GM04503 (cell line): ENCODE measurements around the gene PSG11.
"Not testable (repeated sequence)": the region's sequence is repeated elsewhere in the genome, so short reads cannot be mapped to it uniquely, and the experiment has no call there.

Source experiments
- DNase-seq: peaks from one replicate; pipeline ENCODE4 v3.0.0-alpha.2; 2012; ENCODE audit warnings: low read depth

Gene PSG11

DNA sequence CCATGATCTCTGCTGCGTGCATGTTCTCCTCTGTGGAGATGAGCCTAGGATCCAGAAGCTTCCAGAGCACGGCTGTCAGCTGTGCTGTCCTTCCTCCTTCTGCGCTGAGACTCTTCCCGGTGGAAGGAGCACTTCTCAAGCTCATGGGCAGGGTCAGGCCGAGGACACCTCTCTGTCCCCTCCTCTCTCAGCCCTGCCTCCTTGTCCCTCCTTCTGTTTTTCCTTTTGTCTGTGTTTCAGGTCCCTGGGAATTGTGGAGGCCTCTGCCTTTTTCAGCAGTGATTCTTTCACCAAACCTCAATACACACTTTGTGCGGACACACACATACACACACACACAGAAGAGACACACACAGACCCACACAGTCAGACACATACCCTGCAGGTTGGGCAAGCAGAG lies at the start of gene PSG11:
PSG11 (minus strand) TSS at position 101 of the 400 bp plus-strand sequence; CDS start at position 4, 97 bp downstream.
- not testable (repeated sequence) for DNase-seq

GRCh38 chr19:43062418-43062817 lies 36.1 kb upstream of the PSG11 start:
- not testable (repeated sequence) for DNase-seq

GRCh38 chr19:43061326-43061725 lies 35.1 kb upstream of the PSG11 start:
- not testable (repeated sequence) for DNase-seq

DNA sequence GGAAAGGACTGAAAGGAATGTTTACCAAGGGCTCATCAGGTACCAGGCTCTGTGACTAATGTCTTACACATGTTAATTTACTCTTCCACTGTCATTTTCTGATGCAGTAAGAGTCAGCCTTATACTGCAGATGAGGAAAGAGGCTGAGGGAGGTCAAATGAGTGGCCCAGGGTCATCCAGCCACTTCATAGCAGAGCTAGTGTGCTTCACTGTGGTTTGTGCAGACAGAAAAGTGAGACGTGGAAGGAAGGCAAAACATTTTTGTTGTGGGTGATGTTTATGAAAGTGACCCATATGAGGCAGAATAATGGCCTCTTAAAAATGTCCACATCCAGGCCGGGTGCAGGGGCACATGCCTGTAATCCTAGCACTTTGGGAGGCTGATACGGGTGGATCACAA lies 34.0 kb upstream of the PSG11 start:
- peak; percentile 66 for DNase-seq

DNA sequence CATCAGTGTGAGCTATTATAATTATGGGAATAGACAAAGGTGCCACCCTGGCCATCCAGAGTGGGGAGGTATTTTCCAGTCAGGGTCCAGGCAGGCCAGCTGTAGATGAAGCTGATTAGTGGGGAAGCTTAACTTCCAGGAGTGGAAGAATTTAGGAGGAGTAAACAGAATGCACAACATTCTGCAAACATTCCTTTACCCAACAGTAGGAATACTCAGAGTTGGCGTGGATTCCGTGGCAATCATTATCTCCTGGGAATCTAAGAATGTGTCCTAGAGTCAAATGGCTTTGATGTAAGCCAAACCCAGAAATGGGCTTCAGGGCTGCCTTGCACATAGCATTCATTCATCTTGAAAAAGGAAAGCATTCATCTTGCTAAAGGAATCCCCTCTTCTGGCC lies 33.2 kb upstream of the PSG11 start:
- not testable (repeated sequence) for DNase-seq

- not testable (repeated sequence) for DNase-seq
These were observed 32.2 kb upstream of the PSG11 start for GRCh38 chr19:43058440-43058839.

DNA sequence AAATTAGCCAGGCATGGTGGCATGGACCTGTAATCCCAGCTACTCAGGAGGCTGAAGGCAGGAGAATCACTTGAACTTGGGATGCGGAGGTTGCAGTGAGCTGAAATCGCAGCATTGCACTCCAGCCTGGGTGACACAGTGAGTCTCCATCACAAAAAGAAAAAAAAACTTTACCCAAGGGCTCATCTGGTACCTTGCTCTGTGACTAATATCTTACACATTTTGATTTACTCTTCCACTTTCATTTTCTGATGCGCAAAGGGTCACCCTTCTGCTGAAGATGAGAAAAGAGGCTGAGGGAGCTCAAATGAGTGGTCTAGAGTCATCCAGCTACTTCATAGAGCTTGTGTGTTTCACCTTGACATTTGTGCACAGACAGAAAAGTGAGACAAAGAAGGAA lies 21.7 kb upstream of the PSG11 start:
- not testable (repeated sequence) for DNase-seq

- not testable (repeated sequence) for DNase-seq
These were observed 20.3 kb upstream of the PSG11 start for GRCh38 chr19:43046578-43046977.

DNA sequence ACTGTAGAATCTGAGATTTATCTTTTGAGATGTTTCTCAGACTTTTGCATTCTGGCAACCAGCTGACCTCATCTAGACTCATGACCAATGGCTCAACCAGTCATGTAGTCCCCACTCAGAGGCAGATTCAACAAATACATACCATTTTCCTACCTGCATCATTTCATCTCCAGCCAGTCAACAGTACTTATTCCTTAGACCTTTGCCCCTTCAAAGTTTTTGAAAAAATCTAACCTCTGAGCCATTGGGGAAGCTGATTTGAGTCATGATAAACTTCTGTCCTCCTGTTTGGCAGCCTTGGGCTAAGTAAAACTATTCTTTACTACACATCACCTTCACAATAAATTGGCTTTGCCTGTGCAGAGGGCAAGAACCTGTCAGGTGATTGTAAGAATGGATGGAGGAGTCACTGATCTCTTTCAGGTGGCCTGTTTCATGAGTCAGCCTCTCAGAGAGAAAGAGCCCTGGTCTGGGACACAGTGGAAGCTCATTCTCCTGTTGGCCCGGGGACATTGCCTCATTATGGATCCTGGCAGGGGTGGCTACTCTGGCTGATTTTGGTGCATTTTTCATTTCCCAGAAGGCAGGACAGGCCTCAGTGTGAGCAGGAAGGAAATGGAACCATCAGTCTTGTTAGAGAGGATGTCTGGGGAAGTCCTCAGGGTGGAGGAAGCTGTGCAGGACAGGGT lies 17.4 kb upstream of the PSG11 start:
- DNase-seq: not testable (repeated sequence)

DNA sequence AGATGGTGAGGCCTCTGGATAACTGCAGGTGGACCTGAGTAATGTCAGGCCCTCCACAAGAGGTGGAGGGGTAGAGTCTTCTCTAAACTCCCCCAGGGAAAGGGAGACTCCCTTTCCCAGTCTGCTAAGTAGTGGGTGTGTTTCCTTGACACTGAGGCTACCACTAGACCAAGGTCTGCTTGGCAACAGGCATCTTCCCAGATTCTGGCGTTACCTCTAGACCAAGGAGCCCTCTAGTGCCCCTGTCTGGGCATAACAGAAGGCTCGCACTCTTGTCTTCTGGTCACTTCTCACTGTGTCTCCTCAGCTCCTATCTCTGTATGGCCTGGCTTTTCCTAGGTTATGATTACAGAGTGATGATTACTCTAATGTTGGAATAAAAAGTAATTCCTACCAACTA lies 5.4 kb upstream of the PSG11 start:
- not testable (repeated sequence) for DNase-seq

- no peak for DNase-seq
These were observed 2.6 kb upstream of the PSG11 start for GRCh38 chr19:43028866-43029265.

- DNase-seq: not testable (repeated sequence)
These were observed 1.7 kb upstream of the PSG11 start for GRCh38 chr19:43027985-43028384.

DNA sequence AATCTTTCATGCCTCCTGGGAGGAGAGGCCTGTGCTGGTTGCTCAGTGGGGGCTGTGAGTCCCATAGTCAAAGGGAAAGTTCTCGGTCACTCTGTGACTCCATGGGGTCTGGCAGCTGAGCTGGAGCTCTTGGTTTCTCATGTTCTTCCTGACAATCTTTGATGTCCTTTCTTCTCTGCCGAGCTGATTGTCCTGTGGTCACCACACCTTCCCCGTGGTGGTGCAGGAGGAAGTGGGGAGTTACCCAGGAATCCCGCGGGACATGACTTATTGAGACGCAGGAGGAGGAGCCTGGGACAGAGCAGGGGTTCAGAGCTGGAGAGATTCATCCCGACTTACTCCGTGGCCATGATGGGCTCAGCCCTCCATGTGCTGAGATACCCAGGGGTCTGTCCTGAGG lies 792 bp upstream of the PSG11 start:
- DNase-seq: not testable (repeated sequence)

DNA sequence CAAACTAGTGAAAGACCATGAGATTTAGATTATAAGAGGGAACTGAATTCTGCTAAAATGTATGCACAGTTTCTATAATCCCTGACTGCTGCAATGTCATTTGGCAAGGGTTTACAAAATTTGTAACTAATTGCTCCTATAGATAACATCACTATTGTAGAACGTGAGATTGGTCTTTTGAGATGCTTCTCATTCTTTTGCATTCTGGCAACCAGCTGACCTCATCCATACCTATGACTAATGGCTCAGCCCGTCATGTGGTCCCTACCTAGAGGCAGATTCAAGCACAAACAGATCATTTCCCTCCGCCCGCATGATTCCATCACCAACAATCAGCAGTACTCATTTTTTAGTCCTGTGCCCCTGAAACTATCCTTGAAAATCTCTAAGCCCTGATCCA lies 4.2 kb downstream of the PSG11 start:
- peak; percentile 82 for DNase-seq

DNA sequence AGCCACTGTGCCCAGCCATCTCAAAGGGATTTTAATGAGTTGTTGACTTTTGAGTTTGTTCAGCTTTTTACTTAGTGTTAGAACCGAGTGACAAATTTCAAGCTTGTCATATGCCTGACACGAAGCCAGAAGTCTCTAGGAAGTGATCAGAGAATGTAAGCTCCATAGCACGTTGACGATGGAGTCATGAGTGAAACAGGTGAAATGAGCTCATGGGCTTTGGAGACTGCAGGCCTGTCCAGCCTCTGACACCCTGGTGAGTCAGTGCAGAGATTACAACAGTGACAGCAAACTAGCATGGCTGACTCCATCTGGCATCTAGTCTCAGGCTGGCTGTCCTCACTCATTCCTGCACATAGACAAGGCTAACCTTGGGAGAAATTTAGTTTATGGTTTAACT lies 4.6 kb downstream of the PSG11 start:
- peak; percentile 84 for DNase-seq

- not testable (repeated sequence) for DNase-seq
These were observed 6.7 kb downstream of the PSG11 start for GRCh38 chr19:43019588-43019987.

DNA sequence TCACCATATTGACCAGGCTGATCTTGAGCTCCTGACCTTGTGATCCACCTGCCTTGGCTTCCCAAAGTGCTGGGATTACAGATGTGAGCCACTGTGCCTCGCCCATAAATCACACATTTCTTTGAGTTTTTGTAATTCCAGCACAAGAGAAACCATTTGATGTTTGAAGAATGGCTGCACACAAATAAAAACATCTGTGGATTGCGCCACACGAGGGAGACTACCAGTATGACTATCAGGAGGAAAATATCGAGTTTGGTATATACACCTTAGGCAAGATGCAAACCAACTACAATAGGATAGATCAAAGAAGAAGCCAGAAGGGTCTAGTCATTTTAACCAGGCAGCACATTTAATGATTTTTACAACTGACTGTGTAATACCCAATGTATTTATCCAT lies 20.4 kb downstream of the PSG11 start:
- DNase-seq: not testable (repeated sequence)

GRCh38 chr19:43004846-43005245 lies 21.4 kb downstream of the PSG11 start:
- peak; percentile 30 for DNase-seq

- not testable (repeated sequence) for DNase-seq
These were observed 22.6 kb downstream of the PSG11 start for GRCh38 chr19:43003634-43004033.

- not testable (repeated sequence) for DNase-seq
These were observed 23.3 kb downstream of the PSG11 start for GRCh38 chr19:43002948-43003347.

- not testable (repeated sequence) for DNase-seq
These were observed 30.1 kb downstream of the PSG11 start for GRCh38 chr19:42996161-42996560.

DNA sequence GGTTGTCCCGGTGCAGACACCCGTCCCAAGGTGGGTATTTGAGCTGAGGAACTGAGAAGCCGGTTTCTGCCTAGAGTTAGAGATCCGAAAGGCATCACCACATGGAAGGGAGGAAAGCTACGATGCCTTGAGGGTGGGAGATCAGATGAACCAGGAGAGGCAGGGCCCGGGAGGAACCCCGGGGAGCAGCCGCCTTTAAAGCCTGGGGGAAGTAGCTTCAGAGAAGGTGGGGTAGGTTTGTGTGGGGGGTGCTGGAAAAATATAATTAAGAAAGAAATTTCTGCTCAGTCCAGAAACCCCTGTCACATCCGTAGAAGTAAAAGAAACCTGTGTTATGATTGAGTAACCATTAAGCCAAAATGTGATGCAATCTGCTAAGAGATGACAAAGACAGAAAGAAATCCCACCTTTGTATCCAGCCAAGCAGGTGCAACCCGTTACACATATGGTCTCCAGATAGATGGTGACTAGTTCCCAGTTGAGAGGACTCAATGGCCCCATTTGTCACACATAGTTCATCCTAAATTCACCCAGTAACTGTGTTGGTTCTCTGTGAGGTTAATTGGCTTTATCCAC lies 34.2 kb downstream of the PSG11 start:
- not testable (repeated sequence) for DNase-seq

GRCh38 chr19:42989851-42990250 lies 36.4 kb downstream of the PSG11 start:
- DNase-seq: no peak

GRCh38 chr19:42989186-42989585 lies 37.1 kb downstream of the PSG11 start:
- DNase-seq: not testable (repeated sequence)
